Activated T-cell treated with anti-CD3 and anti-CD28 coated beads for 4 hours (primary cell): ENCODE measurements around the gene PEX10.
"Not testable (repeated sequence)": the region's sequence is repeated elsewhere in the genome, so short reads cannot be mapped to it uniquely, and the experiment has no call there.

Experiments
- DNase-seq: peaks from one replicate; pipeline ENCODE4 v3.0.0-alpha.2; 2020

PEX10 gene

DNA sequence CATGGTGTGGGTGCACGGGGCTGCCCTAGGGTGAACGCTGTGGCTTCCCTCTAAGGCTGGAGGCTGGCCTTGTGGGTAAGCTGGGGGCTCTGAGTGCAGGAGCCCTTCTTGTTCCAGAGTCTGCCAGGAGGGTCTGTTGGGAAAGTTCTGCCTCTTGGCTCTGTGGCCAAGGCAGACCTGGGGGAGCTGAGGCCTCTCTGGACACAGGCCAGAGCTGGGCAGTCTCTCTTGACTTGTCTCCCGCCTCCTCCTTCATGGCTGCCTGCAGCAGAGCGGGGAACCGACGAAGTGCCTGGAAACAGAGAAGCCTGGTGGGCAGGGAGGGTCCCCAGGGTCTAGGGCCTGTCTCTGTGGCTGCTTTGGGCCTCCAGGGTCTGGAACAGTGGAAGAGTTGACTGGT lies 30.3 kb upstream of the PEX10 start:
- no peak for DNase-seq

DNA sequence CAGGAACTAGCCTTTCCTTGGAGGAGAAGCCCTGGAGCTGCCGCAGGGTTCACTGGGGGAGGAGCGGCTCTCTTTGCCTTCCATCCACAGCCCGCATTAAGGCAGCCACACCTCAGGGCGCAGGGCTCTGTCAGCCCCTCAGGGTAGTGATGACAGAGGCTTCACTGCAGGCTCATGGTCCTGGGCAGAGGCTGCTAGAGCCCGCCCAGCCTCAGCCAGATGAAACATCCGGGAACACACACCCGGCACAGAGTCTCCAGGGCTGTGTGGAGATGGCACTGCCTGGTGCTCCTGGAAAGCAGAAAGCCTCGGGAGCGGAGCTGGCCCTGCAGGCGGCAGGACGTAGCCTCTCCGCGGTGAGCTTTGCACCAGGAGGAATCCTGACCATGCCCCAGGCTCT lies 29.4 kb upstream of the PEX10 start:
- DNase-seq: no peak

DNA sequence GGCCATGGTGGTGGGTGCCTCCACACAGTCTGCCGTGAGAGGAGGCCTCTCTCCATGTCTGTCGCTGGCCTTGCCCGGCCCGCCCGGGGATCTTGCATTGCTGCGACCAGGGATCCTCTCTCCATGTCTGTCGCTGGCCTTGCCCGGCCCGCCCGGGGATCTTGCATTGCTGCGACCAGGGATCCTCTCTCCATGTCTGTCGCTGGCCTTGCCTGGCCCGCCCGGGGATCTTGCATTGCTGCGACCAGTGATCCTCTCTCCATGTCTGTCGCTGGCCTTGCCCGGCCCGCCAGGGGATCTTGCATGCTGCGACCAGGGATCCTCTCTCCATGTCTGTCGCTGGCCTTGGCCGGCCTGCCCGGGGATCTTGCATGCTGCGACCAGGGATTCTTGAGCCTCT lies 28.0 kb upstream of the PEX10 start:
- not testable (repeated sequence) for DNase-seq

DNA sequence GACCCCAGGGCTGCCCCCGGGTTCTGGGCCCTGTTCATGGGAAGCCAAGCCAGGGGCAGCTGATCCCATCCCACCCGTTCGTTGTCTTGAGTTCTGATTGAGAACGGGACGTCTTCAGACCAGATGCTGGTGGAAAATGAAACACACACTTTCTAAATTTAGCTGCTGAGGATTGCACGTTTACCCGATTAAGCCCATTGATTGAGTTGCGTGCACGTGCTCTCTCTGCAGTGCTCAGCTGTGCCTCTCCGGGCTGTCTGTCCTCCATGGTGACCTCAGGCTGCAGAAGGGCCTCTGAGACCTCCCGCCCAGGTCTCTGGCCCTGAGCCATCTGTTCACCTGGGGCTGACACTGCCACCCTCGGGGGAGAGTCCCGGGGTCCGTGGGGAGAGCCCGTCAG lies 27.0 kb upstream of the PEX10 start:
- DNase-seq: no peak

DNA sequence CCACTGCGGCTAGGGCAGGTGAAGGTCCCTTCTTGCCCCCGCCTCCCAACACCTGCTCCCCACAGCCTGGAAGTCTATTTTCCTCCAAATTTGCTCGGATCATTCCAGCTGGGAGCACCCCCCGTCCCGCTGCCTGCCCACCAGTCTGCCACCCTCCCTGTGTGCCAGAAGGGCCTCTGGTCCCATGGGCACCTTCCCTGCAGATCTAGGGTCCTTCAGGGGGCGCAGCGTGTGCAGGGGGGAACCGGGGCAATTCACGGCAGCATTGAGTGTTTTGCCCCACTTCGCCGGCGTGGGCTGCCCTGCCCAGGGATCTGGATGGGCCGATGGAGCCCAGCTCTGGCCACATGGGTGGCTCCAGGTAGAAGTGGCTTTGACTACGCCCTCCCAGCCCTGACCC lies 26.3 kb upstream of the PEX10 start:
- no peak for DNase-seq

DNA sequence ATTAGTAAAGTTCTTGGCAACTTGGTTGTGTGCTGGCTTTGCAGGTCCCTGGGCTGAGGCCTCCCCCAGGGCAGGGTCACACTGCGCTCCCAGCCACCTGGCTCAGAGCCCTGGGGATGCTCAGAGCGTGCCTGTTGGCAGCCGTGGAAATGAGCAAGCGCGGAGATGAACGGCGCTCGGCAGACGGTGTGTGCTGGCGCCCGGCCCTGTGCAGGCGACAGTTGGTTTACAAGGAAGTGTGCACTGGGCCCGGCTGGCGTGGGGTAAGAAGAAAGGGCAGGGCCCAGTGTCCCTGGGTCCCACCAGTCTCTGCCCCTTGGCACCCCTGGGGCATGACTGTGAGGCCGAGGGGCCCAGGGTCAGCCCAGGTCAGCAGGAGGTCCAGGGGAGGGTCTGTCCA lies 25.7 kb upstream of the PEX10 start:
- no peak for DNase-seq

DNA sequence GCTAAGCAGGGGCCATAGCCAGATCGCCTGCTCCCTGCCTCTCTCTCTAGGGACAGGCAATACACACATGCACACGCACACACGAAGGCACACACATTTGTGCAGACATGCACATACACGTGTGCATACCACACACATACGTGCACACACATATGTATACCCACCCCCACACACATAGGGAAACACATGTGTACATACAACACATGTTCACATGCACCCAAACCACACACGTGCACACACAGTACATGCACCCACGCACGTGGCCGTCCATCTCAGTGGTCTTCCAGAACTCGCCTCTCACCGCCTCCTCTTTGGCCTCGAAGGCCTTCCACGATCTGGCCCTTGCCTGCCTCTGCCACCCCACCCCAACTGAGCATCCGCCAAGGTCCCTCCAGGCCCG lies 25.3 kb upstream of the PEX10 start:
- DNase-seq: no peak

DNA sequence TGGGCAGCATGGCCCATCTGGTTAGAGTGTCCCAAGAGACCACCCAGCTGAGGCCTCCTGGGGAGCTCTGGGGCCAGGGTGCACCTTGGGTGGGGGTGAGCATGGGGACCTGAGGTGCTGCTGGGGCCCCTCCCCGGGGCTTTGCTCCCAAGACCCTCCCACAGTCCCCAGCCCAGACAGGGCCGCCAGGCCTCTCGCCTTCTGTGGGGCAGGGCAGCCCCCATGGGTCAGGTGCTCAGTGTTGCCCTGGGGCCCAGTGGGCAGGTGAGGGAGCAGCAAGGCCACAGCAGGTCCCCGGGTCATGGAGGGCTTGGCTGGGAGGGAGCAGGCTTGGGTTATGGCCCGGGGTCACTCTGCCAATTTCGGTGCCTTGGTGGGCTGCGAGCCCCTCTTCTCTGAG lies 24.5 kb upstream of the PEX10 start:
- DNase-seq: no peak

DNA sequence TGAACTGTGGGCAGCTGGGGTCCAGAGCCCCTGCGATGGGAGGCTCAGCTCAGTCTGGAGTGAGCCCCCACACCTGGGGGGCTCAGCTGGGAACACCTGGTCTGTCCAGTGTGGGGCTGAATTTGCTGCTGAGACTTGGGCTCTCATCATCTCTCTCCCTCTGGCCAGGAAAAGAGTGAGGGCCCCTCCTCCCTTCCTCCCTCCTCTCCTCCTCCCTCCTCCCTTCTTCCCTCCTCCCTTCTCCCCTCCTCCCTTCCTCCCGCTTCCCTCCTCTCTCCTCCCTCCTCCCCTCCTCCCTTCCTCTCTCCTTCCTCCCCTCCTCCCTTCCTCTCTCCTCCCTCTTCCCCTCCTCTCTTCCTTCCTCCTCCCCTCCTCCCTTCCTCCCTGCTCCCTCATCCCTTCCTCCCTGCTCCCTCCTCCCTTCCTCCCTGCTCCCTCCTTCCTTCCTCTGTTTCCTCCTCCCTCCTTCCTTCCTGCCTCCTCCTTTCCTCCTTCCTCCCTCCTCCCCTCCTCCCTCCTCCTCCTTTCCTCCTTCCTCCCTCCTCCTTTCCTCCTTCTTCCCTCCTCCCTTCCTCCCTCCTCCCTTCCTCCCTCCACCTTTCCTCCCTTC lies 23.5 kb upstream of the PEX10 start:
- DNase-seq: no peak

DNA sequence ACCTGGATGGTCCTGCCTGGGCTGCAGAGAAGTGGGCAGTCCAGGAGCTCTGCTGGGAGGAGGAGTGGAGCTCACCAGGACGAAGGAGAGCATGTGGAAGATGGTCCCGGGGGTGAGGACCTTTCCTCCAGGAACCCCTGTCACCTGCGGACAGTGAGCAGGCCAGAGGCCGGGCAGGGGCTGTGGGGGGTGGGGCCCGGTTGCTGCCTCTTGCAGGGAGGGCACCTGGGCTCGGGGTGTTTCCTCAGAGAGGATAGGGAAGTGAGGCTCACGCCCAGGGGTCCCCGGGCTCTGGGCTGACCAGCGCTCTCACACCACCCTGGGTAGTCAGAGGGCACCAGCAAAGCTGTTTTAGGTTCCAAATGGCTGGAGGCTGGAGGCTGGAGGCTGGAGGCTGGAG lies 22.7 kb upstream of the PEX10 start:
- no peak for DNase-seq

DNA sequence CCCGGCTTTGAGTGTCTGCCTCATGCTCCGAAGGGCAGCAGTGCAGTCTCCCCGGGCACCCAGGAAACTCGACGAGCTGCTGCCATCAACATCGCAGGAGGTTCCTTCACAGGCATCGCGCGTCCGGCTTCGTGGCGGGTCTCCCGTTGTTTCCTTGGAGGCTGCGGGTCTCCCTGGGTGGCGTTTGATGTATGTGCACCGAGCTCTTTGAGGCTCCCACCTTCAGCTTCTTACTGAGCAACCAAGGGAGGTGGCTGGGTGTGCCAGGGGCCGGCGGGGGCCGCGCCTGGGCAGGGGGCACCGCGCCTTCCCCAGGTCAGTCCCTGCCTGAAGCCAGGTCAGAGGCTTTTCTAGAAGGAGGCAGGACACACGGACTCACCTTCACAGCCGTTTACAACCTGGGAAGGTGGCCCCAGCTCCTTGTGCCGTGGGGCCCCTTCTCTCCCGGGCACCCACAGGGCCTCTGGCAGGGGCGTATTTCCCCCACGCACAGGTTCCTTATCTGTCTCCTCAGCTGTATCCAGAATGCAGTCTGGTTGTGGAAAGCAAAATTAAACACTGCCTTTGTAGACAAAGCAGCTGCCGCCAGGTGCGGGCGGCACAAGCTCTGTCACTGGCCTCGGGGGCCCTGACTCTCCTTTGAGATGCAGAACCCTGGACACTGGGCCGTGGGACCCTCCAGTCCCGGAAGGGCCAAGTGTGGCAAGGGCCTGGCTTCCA lies 21.7 kb upstream of the PEX10 start:
- no peak for DNase-seq

DNA sequence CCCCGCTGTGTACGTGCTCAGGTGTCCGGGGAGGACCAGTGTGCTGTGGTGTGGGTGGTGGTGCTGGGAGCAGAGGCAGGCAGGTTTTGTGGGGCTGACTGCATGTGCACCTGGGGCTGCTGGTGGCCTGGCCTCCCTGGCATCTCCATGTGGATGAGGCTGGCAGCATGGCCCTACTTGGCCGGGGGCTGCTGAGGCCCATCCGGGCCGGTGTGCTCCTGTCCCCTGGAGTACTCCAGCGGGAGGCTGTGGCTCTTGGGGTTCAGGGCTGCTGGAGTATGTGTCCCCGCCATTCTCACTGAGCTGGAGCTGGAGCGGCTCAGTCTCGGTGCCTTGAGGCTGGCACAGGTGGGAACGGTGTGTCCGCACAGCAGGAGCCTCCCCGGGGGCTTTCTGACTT lies 20.8 kb upstream of the PEX10 start:
- no peak for DNase-seq

DNA sequence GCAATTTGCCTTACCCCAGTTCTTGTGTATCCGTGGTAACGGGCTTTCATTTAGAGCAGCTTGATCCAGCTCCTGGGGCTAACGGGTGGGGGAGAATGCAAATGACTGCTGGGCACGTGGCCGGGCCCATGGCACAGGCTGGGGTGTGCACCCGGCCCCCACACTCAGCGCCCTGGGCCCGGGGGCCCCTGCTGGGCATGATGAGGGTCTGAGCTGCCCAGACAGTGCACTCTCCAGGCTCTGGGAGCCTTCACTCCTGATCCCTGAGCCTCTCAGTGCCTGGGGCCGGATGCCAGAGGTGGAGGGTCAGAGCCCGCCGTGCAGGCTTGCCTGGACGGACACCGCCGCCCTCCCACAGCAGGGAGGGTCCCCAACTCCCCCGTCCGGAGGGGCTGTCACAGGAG lies 20.1 kb upstream of the PEX10 start:
- DNase-seq: no peak

DNA sequence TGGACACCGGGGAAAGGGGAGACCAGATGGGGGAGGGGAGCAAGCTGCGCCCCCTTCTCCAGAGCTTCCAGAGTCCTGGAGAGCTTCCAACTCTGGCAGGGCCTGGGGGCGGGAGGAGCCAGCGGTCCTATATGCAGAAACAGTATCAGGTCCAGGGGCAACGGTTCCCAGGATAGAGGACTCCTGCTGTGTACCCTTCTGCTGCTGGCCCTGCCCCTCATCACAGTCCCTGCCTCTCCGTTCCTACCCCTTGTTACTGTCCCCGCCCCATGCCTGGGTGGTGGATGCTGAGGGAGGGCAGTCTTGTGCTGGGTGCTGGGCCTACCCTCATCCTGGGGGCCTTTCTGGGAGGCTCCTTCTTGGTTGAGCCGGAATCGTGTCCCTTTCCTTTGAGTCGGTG lies 19.2 kb upstream of the PEX10 start:
- no peak for DNase-seq

DNA sequence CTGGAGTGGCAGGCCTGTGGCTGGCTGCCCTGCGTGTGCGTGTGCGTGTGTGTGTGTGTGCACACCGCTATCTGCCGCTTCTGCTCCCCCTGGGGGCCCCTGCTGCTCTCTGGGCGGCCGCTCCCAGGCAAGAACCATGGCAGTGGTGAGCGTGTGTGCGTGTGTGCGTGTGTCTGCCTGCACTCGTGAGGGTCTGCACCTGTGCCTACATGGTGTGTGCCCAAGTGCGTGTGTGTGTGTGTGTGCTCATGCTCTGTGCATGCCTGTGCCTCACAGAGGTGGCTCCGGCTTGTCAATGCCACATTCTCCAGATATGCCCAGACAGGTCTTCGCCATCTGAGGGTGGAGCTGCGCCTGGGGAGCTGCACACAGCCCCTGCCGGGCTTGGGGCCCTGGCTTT lies 18.7 kb upstream of the PEX10 start:
- DNase-seq: no peak

DNA sequence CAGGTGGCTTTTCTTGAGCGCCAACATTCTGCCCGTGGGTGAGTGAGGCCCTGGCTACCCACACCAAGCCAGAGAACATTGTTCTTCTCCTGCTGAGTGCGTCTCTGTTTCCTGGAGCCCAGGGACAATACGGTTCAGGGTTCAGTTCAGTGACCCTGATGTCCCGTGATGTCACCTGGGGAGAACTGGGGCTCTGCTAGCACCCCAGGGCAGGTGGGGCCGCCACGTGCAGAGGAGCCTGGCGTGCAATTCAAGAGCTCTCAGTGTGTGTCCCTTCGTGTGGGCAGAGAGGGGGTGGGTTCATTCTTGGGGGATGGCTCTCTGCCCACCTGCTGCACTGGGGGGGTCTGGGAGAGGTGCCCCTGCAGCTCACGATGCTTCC lies 18.2 kb upstream of the PEX10 start:
- DNase-seq: no peak

DNA sequence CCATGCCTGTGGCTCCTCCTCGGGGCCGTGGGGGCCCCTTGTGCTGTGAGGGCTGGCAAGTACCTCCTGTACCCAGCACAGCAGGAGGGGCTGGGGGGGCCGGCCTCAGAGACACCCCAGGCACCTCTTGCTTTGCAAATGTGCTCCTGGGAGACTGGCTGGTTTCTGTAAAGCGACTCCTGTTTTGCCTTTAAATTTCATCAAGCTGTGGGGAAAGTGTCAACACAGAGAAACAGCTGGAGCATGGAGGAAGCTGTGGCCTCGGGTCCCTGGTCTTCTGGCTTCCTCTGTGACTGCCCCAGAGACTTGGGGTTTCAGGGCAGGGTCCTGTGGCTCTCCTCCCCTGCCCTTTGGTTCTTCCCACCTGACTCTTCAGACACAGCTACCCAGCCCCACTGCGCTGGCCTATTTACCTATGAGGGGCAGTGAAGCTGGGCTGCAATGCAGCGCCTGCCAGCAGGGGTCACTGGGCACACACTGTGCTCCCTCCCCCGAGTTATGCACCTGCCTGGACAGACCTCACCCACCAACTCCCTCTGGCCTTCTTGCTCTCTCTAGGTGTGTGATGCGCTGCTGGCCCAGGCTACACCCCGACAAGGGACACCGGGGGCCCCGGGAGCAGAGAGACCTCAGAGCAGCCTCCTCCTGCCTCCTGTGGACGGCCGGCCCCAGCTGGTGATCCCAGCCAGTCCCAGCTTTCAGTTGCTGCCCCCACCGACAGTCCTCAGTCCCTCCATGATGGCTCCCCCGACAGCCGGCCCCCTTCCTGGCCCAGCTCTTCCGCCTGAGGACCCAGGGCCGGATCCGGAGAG lies 17.6 kb upstream of the PEX10 start:
- DNase-seq: no peak

DNA sequence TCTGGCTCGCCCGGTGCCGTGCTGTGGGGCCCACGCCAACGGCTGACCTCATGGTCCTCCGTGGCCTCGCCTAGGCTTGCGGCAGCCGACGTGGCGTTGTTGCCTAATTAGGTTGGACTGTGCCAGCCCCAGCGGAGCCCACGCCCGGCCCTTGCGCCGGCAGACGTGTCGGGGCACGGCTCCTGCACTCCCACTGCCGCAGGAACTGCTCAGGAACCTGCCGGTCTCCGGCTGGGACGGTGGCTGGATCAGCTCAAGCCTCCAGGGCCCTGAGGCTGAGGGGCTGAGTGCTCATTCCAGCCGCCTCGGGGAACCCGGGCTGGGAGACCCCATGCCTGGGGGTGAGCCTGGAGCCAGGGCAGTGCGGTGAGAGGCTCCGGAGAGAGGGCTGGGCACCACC lies 16.1 kb upstream of the PEX10 start:
- DNase-seq: no peak

DNA sequence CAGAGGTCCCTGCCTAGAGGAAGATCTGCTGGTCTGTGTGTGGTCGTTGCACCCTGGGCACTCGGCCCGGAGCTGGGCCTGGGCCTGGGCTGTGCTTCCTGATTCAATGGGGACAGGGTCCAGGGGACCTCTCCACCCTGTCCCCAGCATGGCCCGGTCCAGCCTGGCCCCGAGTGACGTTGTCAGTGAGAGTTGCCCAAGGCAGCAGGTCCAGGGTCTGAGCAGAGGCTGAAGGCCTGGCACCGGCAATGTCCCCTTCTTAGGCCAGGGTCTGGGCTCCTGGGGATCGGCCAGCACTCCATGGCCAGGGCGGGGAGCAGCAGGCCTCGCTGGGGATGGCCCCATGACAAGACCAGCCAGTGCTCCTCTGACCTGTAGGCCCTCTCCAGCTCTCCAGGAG lies 15.6 kb upstream of the PEX10 start:
- no peak for DNase-seq

DNA sequence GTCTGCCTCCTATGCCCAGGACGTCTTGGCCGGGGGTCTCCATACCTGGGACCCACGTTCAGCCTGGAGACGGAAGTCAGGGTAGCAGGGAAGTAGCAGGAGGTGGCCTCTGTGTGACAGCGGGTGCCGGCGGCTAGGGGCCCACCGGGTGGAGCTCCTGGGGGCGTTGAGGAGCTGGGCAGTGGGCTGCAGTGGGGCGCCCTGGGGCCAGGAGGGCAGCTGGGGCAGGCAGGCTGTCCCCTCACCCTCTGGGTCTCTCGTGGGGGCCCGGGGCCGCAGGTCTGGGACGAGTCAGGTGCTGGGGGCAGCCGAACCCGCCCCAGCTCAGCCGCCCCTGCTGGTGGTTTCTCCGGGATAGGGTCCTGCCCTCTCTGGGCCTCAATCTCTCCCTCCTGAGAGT lies 14.7 kb upstream of the PEX10 start:
- no peak for DNase-seq

DNA sequence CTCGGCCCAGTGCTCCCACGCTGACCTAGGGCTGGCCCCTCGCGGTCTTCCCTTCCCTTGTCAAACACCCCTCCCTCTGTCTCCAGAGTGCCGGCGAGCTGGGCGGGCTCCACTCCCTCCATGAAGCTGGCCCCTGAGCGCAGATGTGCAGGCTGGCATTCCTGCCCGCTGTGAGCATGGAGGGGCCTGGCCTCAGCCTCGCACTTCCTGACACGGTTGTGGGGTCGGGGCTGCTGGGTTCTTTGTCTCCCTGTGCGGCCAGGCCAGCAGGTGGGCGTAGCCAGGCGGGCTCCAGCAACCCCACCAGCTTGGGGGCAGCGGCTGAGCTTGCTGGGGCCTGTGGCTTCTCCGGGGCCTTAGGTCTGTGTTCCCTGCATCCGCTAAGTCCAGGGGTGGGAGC lies 14.2 kb upstream of the PEX10 start:
- DNase-seq: no peak

DNA sequence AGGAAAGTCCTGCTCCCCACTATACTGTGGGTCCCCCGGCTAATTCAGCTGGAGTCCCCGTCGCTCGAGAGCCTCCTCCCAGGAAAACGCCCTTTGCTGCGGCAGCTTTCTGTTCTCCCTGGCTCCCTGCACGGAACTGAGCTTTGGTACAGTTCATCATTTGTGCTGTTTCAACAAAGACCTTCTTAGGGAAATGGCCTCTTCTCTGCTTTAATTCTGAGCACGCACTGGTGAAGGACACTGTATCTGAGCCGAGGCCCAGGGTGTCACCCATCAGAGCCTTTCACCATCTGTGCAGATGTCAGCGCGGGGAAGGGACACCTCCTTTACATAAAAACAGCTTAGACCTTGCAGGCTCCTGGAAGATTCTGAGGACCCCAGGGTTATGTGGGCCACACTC lies 13.5 kb upstream of the PEX10 start:
- no peak for DNase-seq

DNA sequence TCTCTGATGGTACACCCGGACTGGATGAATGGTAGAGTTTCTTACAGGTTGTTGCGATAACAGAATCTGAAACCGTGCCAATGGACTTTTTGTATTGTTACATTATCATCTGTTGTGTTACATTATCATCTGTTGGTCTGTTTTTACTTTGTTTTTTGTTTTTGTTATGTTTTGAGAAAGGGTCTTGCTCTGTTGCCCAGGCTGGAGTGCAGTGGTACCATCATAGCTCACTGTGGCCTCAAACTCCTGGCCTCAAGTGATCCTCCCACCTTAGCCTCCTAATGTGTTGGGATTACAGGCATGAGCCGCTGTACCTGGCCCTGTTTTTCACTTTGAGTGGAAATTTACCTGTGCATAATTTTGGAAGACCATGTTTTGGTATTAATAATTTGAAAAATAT lies 10.2 kb upstream of the PEX10 start:
- DNase-seq: no peak

DNA sequence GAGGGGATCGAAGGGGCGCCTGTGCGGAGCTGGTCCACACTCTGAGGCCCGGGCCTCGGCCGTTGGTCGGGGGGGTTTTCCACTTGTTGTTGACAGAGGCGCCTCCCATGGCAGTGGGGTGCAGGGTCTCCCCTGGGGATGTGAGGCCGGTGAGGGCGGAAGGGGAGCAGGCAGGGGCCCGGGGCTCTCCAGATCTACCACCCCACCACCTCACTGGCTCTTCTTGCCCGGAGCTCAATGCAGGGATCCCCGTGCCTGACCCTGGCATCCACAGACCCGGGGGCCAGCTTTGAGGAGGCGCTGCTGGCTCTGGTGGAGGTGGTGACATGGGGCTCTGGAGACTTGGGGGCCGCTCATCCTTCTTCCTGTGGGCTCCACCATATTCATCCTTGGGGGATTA lies 7.1 kb upstream of the PEX10 start:
- no peak for DNase-seq
